Transverse colon (tissue), 4 donors: ENCODE results near the gene ZNF423. TPM values are rescaled to one million over a fixed set of nuclear protein-coding genes. Genes with fewer than 3 reads are reported as not detected.

ENCODE experiments used
- DNase-seq: peaks from one replicate; pipeline ENCODE4 v3.0.0-alpha.2; 2019
- H3K27ac ChIP-seq, 4 donors: fragments of 200-600 bp; sonication (generic); 2 replicates each; pipeline ENCODE4 v1.5.1; 2016 to 2018; ENCODE audit warnings: inconsistent platforms in 4 of 4
- H3K27me3 ChIP-seq: fragments of 200-600 bp; sonication (generic); 2 replicates; pipeline ENCODE4 v1.5.1; 2017; ENCODE audit warnings: inconsistent platforms
- H3K36me3 ChIP-seq, 4 donors: fragments of 200-600 bp; sonication (generic); 2 replicates each; pipeline ENCODE4 v1.5.1; 2017 to 2019; ENCODE audit warnings: inconsistent platforms in 4 of 4
- H3K4me1 ChIP-seq, 4 donors: fragments of 200-600 bp; sonication (generic); 2 replicates each; pipeline ENCODE4 v1.5.1; 2017 to 2020; ENCODE audit warnings: inconsistent platforms in 4 of 4
- H3K4me3 ChIP-seq, 4 donors: fragments of 200-600 bp; sonication (generic); 1 replicate in 1 of 4; 2 replicates in 3 of 4; pipeline versions ENCODE4 v1.5.1 to v1.6.1; 2017 to 2019; ENCODE audit warnings: inconsistent platforms in 4 of 4
- H3K9me3 ChIP-seq, 2 donors: fragments of 200-600 bp; sonication (generic); 2 replicates each; pipeline ENCODE4 v1.5.1; 2017 to 2019; ENCODE audit warnings: inconsistent platforms in 2 of 2
- CTCF ChIP-seq, 5 experiments: fragments of 200-600 bp in 3 of 5; fragments of 450-650 bp in 2 of 5; sonication (generic) in 3 of 5; IDR thresholded peaks; 1 replicate in 2 of 5; 2 replicates in 3 of 5; pipeline ENCODE4 v1.5.1; 2016 to 2017; ENCODE audit warnings: antibody characterized with exemption in 5 of 5, inconsistent platforms in 3 of 5, mild to moderate bottlenecking in 2 of 5, moderate library complexity in 1 of 5
- EP300 ChIP-seq: sonication (generic); formaldehyde crosslinking; IDR thresholded peaks from one replicate; pipeline ENCODE4 v1.6.1; 2017; ENCODE audit warnings: antibody characterized with exemption, low read depth
- POLR2A ChIP-seq: fragments of 450-650 bp; IDR thresholded peaks from one replicate; pipeline ENCODE4 v1.6.1; 2016; ENCODE audit warnings: antibody characterized with exemption, mild to moderate bottlenecking, moderate library complexity
- POLR2AphosphoS5 ChIP-seq, 3 donors: sonication (generic); formaldehyde crosslinking; IDR thresholded peaks; one replicate each; pipeline ENCODE4 v1.6.1; 2016; ENCODE audit warnings: antibody characterized with exemption in 3 of 3
- WGBS, 2 donors: methylation state at CpG; one replicate each; pipeline ENCODE4 v1.1.5; 2018; ENCODE audit warnings: low coverage in 1 of 2; 5-methylcytosine and 5-hydroxymethylcytosine counted together
- in situ Hi-C, 4 donors: fragments of 200-750 bp; cut with MboI; loops; one replicate each; pipeline versions ENCODE4 v1.15.0 to v1.15.1; 2017; ENCODE audit warnings: low sequenced_read_pairs in 3 of 4, low pct_ligation_motif_present in 1 of 4, low pct_unique_long_range_greater_than_20kb in 1 of 4
- intact Hi-C: fragments of 100-400 bp; cut with DNase I; formaldehyde crosslinking; loops from one replicate; pipeline ENCODE4 v1.15.1; 2023; ENCODE audit warnings: low total_unique reads
- total RNA-seq, 4 donors: library from RNA; depleted of rRNA; stranded (reverse); fragments of >200 nt; gene quantifications; one replicate each; pipeline ENCODE4 v1.1.0, GENCODE V29; 2016

Gene ZNF423
- total RNA-seq, 4 donors from 2014 or later: 4.9 to 13.1 (median 7.2) TPM

DNA sequence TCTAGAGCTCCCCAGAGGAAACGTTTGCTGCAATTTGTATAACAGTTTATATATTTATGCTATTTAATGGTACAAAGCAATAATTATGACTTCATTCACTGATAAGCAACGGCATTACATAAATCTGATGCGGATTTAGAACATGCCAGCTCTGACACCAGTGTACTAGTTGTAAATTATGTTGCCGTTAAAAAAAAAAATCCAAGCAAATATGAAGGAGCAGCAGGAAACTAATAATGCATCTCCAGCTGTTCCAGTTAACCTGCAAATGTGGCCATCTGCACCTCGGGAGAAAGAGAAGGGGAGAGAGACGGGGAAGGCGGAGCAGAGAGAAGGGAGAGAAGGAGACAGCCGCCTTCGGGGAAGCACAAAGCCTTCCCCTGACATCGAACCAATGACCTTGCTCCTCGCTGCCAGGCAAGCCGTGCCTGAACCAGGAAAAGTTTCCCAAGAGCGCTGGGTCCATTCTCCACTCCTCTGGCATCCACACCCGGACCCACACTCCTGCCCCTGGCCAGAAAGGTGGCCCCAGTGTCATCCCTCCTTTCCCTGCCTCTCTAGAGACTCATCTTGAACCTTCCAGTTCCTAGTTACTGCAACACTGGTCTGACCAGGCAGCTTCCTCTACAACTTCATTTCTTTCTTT, 307.5 kb downstream of the ZNF423 start:
- H3K9me3 ChIP-seq: no peaks in the 10 kb centered on the region
- DNase-seq: no peak
- H3K4me1 ChIP-seq: no peaks in the 10 kb centered on the region
- TF ChIP-seq POLR2A: no peak
- TF ChIP-seq CTCF (IDR thresholded peaks at IDR 0.05): no peak
- TF ChIP-seq EP300: no peak
- TF ChIP-seq POLR2AphosphoS5 (IDR thresholded peaks at IDR 0.05): no peak
- no peak overlapping the region for H3K27ac ChIP-seq
- no peaks in the 10 kb centered on the region for H3K27me3 ChIP-seq
- in situ Hi-C loops (no loop called here), intact Hi-C loops (no loop called here)
- WGBS, 2 donors: 61 to 74% methylated on average over 10 to 14 of the region's 14 CpGs
- no peak overlapping the region for H3K4me3 ChIP-seq
- H3K36me3 ChIP-seq: no peaks in the 10 kb centered on the region

GRCh38 chr16:49547448-49547847, 308.5 kb downstream of the ZNF423 start:
- Histone ChIP-seq H3K27ac (no peak overlapping the region), H3K4me3 (no peak overlapping the region), H3K27me3 (no peaks in the 10 kb centered on the region), H3K4me1 (no peaks in the 10 kb centered on the region), H3K9me3 (no peaks in the 10 kb centered on the region), H3K36me3 (no peaks in the 10 kb centered on the region)
- 89% methylated on average over 9 of the region's 9 CpGs; no CpG with 5 or more reads in 1 of the 2 donors for WGBS, 2 donors
- TF ChIP-seq POLR2A (no peak), CTCF (IDR thresholded peaks at IDR 0.05) (no peak), EP300 (no peak), POLR2AphosphoS5 (IDR thresholded peaks at IDR 0.05) (no peak)
- intact Hi-C loops: no loop called here
- no peak for DNase-seq
- in situ Hi-C loops: no loop called here

DNA sequence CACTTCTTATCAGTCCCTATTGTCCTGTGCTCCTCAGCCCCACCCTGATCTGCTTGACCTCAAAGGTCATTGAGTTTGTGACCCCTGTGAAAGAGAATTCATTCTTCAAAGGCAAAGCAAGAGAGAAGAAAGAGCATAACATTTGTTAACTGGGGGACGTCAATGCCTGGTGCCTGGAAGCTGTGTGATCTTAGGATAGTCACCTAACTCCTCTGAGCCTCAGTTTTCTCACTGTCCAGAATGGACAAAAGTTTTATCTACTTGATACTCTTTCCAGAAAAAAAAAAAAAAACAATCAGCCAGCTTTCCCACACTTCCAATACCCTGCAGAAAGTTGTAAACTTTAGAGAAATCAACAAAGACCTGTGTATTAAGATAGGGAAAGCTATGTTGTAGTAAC, 309.2 kb downstream of the ZNF423 start:
- Histone ChIP-seq H3K4me3 (no peak overlapping the region), H3K36me3 (no peaks in the 10 kb centered on the region), H3K27ac (peak overlapping the region in 1 of 4 donors; percentile 12), H3K4me1 (no peaks in the 10 kb centered on the region), H3K9me3 (no peaks in the 10 kb centered on the region), H3K27me3 (no peaks in the 10 kb centered on the region)
- intact Hi-C loops: no loop called here
- no peak for DNase-seq
- in situ Hi-C loops: no loop called here
- WGBS, 2 donors: 86 to 100% methylated on average over 1 of the region's 1 CpG
- TF ChIP-seq POLR2A: no peak
- TF ChIP-seq CTCF (IDR thresholded peaks at IDR 0.05): no peak
- TF ChIP-seq EP300: no peak
- TF ChIP-seq POLR2AphosphoS5 (IDR thresholded peaks at IDR 0.05): no peak

GRCh38 chr16:49545741-49546448, 310.0 kb downstream of the ZNF423 start:
- Histone ChIP-seq H3K4me1 (no peaks in the 10 kb centered on the region), H3K9me3 (no peaks in the 10 kb centered on the region), H3K27me3 (no peaks in the 10 kb centered on the region), H3K4me3 (no peak overlapping the region), H3K27ac (peak overlapping the region in 1 of 4 donors; percentile 12), H3K36me3 (no peaks in the 10 kb centered on the region)
- intact Hi-C loops: no loop called here
- in situ Hi-C loops: no loop called here
- 56 to 66% methylated on average over 5 to 6 of the region's 6 CpGs for WGBS, 2 donors
- TF ChIP-seq CTCF (IDR thresholded peaks at IDR 0.05) (no peak), POLR2A (no peak), EP300 (no peak), POLR2AphosphoS5 (IDR thresholded peaks at IDR 0.05) (no peak)
- DNase-seq: no peak
